ENCODE data around the gene AUP1.

DNA sequence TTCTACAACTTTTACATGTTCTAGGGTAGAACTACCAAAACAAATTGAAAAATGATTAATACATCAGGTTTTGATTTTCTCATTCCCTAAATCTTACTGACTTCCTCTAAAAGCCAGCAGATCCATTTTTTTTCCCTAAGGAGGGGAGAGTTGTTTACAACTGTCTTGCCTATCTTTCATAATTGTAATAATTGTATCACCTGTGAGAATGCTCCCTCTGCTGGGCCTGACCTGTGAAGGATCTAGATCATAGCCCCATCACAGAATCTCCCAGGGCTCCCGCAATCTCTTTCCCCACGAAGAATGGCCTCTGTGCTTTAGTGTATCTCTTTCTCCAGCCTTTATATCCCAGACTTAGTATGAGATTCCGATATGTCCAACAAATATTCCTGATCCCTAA, 15.1 kb upstream of the AUP1 start:
- peak; percentile 33 to 41 (median 39); a peak in 4 of 6 replicates for TF ChIP-seq CTCF (IDR thresholded peaks at IDR 0.05 in 2 of 3, conservative IDR thresholded peaks at IDR 0.05 in 1 of 3; ENCODE audit: control insufficient read depth in 2 of 3, extremely low read depth in 1 of 3, insufficient read depth in 1 of 3, low read depth in 3 of 3, low read length in 3 of 3)
- TF ChIP-seq CEBPB (IDR thresholded peaks at IDR 0.05; ENCODE audit: borderline replicate concordance in 1 of 2, low read depth in 2 of 2, low read length in 2 of 2) = no peak
- TF ChIP-seq USF2 (IDR thresholded peaks at IDR 0.05; ENCODE audit: borderline replicate concordance, low read depth, low read length) = no peak
- no peak for TF ChIP-seq CHD2 (IDR thresholded peaks at IDR 0.05; ENCODE audit: borderline replicate concordance, low read depth, low read length)
- TF ChIP-seq RAD51 (IDR thresholded peaks at IDR 0.05) = no peak
- TF ChIP-seq POLR2AphosphoS2 (IDR thresholded peaks at IDR 0.05; ENCODE audit: low read depth, low read length) = no peak
- no peak for TF ChIP-seq SUZ12 (IDR thresholded peaks at IDR 0.05; ENCODE audit: unreplicated experiment)
- no peak for TF ChIP-seq PBX3 (IDR thresholded peaks at IDR 0.05; ENCODE audit: insufficient replicate concordance, low read depth, low read length)
- TF ChIP-seq, protein P1, sequence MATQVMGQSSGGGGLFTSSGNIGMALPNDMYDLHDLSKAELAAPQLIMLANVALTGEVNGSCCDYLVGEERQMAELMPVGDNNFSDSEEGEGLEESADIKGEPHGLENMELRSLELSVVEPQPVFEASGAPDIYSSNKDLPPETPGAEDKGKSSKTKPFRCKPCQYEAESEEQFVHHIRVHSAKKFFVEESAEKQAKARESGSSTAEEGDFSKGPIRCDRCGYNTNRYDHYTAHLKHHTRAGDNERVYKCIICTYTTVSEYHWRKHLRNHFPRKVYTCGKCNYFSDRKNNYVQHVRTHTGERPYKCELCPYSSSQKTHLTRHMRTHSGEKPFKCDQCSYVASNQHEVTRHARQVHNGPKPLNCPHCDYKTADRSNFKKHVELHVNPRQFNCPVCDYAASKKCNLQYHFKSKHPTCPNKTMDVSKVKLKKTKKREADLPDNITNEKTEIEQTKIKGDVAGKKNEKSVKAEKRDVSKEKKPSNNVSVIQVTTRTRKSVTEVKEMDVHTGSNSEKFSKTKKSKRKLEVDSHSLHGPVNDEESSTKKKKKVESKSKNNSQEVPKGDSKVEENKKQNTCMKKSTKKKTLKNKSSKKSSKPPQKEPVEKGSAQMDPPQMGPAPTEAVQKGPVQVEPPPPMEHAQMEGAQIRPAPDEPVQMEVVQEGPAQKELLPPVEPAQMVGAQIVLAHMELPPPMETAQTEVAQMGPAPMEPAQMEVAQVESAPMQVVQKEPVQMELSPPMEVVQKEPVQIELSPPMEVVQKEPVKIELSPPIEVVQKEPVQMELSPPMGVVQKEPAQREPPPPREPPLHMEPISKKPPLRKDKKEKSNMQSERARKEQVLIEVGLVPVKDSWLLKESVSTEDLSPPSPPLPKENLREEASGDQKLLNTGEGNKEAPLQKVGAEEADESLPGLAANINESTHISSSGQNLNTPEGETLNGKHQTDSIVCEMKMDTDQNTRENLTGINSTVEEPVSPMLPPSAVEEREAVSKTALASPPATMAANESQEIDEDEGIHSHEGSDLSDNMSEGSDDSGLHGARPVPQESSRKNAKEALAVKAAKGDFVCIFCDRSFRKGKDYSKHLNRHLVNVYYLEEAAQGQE (IDR thresholded peaks at IDR 0.05; ENCODE audit: low read depth, low read length) = no peak
- no peak for TF ChIP-seq EZH2 (IDR thresholded peaks at IDR 0.05; ENCODE audit: borderline replicate concordance, control insufficient read depth, low read depth, low read length)
- no peak for TF ChIP-seq MYC (IDR thresholded peaks at IDR 0.05; ENCODE audit: insufficient read depth, insufficient read length, insufficient replicate concordance, low read length, severe bottlenecking)
- TF ChIP-seq SP1 (IDR thresholded peaks at IDR 0.05; ENCODE audit: low read depth, low read length) = no peak

All from GM12878 (cell line).